Jurkat, Clone E6-1 (cell line): ENCODE results near the gene UMODL1.

Experiments used
- DNase-seq: peaks from one replicate; pipeline ENCODE4 v3.0.0-alpha.2; 2011; ENCODE audit warnings: low read depth, low spot score
- H3K4me3 ChIP-seq: 2 replicates; pipeline ENCODE4 v1.5.1; 2011; ENCODE audit warnings: mild to moderate bottlenecking, low read length, control low read depth, moderate library complexity

UMODL1 gene

GRCh38 chr21:42137191-42137904, 66.2 kb downstream of the UMODL1 start:
- no peak overlapping the region for H3K4me3 ChIP-seq
- DNase-seq = no peak

GRCh38 chr21:42140196-42140934, 69.2 kb downstream of the UMODL1 start:
- no peak for DNase-seq
- no peak overlapping the region for H3K4me3 ChIP-seq

GRCh38 chr21:42141643-42142042, 70.5 kb downstream of the UMODL1 start:
- no peak for DNase-seq
- no peak overlapping the region for H3K4me3 ChIP-seq

- no peak overlapping the region for H3K4me3 ChIP-seq
- no peak for DNase-seq
These were observed 71.0 kb downstream of the UMODL1 start for GRCh38 chr21:42142141-42142540.

- no peak overlapping the region for H3K4me3 ChIP-seq
- no peak for DNase-seq
These were observed 71.5 kb downstream of the UMODL1 start for GRCh38 chr21:42142627-42143026.

- H3K4me3 ChIP-seq = no peak overlapping the region
- no peak for DNase-seq
These were observed 72.0 kb downstream of the UMODL1 start for GRCh38 chr21:42143111-42143510.

- no peak overlapping the region for H3K4me3 ChIP-seq
- DNase-seq = no peak
These were observed 73.1 kb downstream of the UMODL1 start for GRCh38 chr21:42144221-42144620.

- H3K4me3 ChIP-seq = no peak overlapping the region
- DNase-seq = no peak
These were observed 73.8 kb downstream of the UMODL1 start for GRCh38 chr21:42144679-42145568.

GRCh38 chr21:42145569-42146272, 74.6 kb downstream of the UMODL1 start:
- peak; percentile 64 for DNase-seq
- no peak overlapping the region for H3K4me3 ChIP-seq

- DNase-seq = no peak
- H3K4me3 ChIP-seq = no peak overlapping the region
These were observed 75.2 kb downstream of the UMODL1 start for GRCh38 chr21:42146273-42146805.

- no peak overlapping the region for H3K4me3 ChIP-seq
- no peak for DNase-seq
These were observed 75.7 kb downstream of the UMODL1 start for GRCh38 chr21:42146821-42147220.

GRCh38 chr21:42147386-42148020, 76.4 kb downstream of the UMODL1 start:
- H3K4me3 ChIP-seq = no peak overlapping the region
- DNase-seq = no peak

GRCh38 chr21:42148097-42148496, 77.0 kb downstream of the UMODL1 start:
- no peak for DNase-seq
- H3K4me3 ChIP-seq = no peak overlapping the region

GRCh38 chr21:42148584-42148983, 77.5 kb downstream of the UMODL1 start:
- no peak overlapping the region for H3K4me3 ChIP-seq
- no peak for DNase-seq

GRCh38 chr21:42149656-42150473, 78.7 kb downstream of the UMODL1 start:
- DNase-seq = no peak
- H3K4me3 ChIP-seq = no peak overlapping the region

- no peak for DNase-seq
- H3K4me3 ChIP-seq = no peak overlapping the region
These were observed 79.5 kb downstream of the UMODL1 start for GRCh38 chr21:42150474-42151085.
